Stimulated activated naive CD4-positive, alpha-beta T cell (primary cell): ENCODE results near the gene NAA25.
"Not testable (repeated sequence)": the region's sequence is repeated elsewhere in the genome, so short reads cannot be mapped to it uniquely, and the experiment has no call there.

Experiments
- DNase-seq, 6 experiments: peaks; one replicate each; lab custom pipeline; 2025; lab: John Stamatoyannopoulos, UW

Gene NAA25

GRCh38 chr12:112116232-112117060, 7.9 kb upstream of the NAA25 start:
- DNase-seq: no peak

DNA sequence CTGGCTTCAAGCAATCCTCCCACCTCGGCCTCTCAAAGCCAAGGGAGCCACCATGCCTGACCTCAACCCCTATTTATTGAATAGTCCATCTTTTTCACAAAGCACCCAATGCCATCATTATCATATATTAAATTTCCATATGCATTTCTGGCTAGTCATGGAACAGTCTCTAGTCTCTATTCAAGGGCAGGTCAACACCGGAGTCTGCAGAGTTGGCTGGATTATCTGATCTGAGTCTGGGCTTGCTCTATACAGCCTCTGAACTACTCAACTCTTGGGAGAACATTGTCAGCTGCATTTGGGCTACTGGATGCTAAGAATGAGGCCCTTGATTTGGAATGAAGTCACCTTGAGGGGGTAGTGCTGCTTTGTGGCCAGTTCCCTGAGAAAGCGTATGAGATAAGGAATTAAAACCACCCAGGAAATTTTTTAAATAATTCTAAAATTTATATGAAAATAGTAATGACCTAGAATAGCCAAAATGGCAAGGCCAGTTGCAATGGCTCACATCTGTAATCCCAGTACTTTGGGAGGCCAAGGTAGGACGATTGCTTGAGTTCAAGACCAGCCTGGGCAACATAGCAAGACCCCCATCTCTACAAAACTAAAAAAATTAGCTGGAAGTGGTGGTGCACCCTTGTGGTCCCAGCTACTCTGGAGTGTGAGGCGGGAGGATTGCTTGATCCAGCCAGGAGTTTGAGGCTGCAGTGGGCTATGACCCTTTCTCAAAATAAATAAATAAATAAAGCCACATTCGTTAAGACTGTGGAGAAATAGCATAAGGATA, 6.9 kb upstream of the NAA25 start:
- no peak for DNase-seq

GRCh38 chr12:112112409-112113133, 4.0 kb upstream of the NAA25 start:
- DNase-seq: no peak

- no peak for DNase-seq
Measured at GRCh38 chr12:112111931-112112330, 3.3 kb upstream of the NAA25 start.

GRCh38 chr12:112110787-112111662, 2.4 kb upstream of the NAA25 start:
- not testable (repeated sequence) for DNase-seq

DNA sequence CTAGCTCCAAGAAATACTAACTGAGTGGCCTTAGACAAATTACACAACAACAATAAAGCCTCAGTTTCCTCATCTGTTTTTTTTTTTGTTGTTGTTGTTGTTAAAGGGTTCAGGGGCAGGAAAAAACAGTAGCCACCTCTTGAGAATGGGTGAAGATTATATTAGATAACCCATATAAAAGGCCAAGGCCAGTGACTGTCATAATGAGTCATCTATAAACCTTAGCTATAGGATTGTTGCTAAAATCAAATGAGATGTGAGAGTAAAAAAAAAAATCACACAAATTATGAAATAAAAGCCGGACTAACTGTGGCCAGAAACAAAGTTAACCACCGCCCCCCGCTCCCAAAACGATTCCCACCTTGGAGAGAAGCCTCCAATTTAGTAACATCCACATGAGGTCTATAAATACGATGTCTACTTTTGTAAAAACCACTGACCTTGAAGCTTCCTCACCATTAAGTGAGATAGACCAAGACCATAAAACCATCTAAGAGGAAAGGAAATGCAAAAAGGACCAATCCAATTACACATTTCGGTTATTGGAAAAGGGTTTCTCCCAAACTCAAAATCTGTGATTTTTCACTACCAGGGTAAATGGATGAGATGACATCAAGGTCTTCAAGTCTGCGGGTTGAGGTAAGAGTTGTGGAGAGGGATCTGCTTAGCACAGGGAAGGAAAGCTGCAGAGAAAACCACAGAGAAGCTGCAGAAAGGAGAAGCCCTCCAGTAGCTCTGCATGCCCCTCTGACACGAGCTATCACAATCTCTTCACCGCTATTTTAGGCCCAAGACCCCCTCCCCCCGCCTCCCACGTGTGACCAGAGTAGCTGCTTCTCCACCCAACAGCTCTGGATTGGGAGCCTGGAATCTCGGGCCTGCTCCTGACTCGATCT, 1.0 kb downstream of the NAA25 start:
- DNase-seq: no peak

DNA sequence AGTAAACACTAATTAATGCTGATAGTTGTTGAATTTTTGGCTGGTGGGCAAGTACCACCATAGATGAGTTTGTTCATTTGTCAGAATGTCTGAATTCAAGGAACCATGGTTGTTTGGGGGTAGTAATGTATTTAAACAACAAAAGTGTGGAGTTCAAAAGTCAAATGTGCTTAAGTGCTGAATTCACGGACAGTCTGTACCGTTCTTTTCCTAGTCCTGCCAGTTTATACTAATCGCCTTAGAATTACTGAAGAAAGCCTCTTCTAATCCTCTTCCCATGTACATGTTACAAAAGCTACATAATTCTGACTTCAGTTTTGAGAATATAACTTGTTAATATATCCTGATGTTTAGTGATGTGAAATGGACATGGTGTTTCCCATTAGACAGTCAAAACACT, 2.7 kb downstream of the NAA25 start:
- no peak for DNase-seq

DNA sequence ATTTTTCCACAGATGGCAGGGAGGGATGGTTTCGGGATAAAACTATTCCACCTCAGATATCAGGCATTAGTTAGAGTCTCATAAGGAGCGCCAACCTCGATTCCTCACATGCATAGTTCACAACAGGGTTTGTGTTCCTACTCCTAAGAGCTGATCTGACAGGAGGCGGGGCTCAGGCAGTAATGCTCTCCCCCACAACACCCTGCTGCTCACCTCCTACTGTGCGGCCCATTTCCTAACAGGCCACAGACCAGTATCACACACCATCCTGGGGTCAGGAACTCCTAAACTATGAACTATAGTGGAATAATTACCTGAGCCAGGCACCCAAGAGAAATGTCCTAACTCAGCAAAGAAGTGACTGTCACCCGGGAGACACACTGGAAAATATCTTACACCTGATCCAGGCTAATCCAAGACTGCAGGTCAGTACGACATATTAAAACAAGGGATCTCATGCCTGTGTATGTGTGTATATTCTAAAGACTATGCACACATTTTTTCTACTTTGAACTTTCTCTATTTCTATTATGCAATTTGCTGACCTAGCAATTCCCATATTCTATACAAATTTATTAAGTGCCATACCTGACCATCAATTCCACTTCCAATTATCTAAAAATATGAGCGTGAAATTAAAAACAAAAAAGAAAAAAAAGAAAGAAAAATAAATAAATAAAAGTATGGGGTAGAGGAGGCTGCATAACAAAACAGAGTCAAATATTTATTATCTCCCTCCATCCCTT, 4.7 kb downstream of the NAA25 start:
- DNase-seq: no peak

DNA sequence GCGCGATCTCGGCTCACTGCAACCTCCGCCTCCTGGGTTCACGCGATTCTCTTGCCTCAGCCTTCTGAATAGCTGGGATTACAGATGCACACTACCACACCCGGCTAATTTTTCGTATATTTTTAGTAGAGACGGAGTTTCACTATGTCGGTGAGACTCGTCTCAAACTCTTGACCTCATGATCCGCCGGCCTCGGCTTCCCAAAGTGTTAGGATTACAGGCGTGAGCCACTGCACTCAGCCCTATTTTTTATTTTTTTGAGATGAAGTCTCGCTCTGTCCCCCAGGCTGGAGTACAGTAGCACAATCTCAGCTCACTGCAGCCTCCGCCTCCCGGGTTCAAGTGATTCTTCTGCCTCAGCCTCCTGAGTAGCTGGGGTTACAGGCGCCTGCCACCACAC, 5.8 kb downstream of the NAA25 start:
- DNase-seq: not testable (repeated sequence)

- no peak for DNase-seq
Measured at GRCh38 chr12:112102127-112102526, 6.5 kb downstream of the NAA25 start.

GRCh38 chr12:112100500-112100899, 8.1 kb downstream of the NAA25 start:
- DNase-seq: not testable (repeated sequence)

- DNase-seq: no peak
Measured at GRCh38 chr12:112097641-112098040, 10.9 kb downstream of the NAA25 start.

DNA sequence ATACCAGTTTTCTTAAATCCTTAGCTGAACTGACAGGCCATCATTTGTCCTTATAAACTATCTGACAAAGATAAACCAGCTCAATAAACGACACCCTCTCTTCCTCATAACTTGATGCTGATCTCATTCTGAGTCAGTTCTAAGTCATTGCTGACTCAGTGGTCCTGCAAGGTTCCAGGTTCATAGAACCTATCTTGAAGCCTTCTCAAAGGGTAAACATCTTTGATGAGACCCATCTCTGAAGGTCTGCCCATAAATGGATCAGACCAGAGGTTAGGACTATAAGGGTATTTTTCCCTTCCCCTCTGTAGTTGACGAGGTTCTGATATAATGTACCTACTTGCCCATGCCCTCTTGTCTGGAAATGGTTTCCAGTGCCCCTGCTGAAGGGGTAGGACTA, 11.9 kb downstream of the NAA25 start:
- no peak for DNase-seq

DNA sequence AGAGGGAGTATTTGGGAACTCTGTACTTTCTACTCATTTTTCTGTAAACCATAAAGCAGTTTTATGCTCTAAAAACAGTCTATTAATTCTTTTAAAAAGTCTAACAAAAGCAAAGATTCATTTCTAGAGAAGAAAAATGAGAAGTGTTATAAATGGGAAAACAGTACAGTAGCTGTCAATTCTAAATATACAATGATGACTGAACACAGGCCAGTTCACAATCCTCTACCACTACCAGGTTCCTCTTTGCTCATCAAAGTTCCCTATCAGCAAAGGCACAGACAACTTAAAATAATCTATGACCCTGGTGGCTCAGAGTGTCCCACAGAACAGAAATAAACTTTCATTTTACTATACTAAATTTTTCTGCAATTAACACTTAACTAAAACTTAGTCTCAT, 12.5 kb downstream of the NAA25 start:
- DNase-seq: no peak

GRCh38 chr12:112091563-112091962, 17.0 kb downstream of the NAA25 start:
- no peak for DNase-seq

DNA sequence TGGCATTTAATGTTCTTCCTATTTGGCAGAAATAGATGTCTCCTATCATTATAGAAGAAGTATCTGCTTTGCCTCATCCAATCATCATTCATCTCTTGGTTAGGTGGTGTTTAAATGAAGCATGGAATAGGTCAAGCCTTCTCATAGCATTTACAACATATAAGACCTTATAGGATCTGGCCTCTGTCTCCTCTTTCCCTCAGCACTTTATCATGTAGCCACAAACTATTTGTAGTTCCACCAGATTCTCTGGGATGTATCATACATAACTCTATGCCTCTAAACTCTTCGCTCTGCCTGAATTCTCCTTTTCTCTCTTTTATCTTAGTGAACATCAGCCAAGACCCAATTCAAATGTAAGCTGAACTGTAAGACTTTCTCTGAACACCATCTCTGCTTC, 20.7 kb downstream of the NAA25 start:
- no peak for DNase-seq

DNA sequence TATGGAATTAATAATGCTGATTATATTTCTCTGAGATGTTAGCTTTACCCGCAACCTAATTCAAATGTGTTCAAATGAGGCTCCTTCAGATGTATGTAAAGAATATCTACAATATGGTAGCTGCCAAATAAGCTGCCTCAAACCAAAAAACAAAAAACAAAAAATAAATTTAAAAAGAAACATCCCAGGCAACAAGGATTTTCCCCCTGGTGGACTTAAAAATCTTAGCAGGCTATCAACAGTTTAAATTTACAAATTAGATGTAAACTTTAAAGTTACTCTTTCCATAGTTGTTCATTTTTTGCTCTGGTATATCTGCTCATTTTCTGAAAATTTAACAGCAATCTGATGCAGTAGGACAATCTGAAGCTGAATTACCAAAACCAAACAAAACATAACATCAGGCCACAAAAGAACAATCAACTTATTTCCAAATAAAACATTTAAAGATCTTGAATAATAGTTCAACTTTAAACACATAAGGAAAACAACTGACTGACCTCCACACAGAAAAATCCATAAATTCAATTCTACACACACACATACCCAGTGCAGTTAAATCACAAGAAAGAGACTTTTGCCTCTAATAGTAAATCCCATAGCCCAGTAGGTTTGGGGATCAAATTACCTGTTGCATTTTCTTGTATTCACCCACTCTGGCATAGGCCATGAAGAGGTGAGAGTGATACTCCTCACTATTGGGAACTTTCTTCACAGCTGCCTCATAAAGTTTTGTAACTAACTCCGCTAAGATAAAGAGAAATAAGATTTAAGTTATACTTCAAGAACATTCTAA, 21.3 kb downstream of the NAA25 start:
- no peak for DNase-seq

DNA sequence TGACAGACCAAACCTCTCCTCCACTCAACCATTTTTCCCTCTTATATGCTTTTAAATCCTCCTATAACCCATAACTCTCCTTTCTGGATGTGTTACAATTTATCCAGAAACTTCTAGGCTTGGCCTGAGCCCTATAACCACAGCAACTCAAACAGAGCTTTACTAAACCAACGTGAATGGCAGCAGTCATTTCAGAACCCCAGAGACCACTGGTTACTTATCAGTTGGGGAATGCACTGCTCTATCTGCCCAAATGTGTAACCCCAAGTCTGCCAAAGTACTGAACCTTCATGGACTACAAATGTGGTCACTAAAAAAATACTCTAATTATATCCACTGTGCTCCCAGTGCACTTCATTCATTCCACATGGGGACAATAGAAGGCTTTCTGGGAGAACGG, 42.0 kb downstream of the NAA25 start:
- no peak for DNase-seq

GRCh38 chr12:112063273-112063672, 45.3 kb downstream of the NAA25 start:
- no peak for DNase-seq
